ENCODE data around the gene AK3. TPM values are rescaled to one million over a fixed set of nuclear protein-coding genes. Genes with fewer than 3 reads are reported as not detected.

AK3 gene
- total RNA-seq, 4 donors from 2014 or later, result 57.9 to 129 (median 78.4) TPM

DNA sequence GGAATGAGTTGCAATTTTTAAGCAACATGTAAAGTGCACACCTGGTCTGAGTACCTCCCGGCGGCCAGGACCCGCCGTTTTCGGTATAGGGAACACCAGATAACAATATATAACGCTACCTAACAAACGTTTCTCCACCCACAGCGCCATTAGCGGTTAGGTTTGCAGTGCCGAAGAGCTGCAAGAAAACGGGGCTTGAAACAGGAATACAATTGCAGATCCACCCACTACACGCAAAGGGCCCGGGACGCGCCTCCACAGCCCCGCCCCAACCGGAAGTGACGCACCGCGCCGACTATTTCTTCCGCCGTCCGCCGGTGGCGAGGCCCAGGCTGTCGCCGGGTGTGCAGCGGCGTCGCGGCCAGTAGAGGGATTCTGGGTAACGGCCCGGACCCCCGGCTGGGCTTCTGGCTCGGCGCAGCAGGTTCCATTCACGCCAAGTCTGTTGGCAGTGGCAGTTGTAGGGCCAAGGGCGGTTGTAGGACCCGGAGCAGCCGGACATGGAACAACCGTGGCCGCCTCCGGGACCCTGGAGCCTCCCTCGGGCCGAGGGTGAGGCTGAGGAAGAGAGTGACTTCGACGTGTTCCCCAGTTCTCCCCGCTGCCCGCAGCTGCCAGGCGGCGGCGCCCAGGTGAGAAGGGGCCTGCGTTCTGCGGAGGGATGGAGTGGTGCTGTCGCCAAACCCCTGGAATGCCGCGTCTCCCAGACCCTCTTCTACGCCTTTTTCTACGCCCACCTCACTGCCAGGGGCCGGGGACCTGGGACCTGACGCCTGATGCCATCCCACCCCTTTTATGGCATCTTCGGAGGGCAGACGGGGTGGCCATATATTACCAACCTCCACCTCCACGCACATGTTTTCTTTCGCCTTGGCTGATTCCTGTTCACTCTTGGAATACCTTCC lies 61.5 kb downstream of the AK3 start, which contains the start of gene CDC37L1:
TSS of gene CDC37L1 (plus strand) at position 302 of the 905 bp plus-strand sequence. CDS start at position 501, 199 bp downstream.
- H3K27ac ChIP-seq, result peak within 1 kb of the TSS; percentile 94 to 95
- no peaks in the 10 kb centered on the region for H3K36me3 ChIP-seq
- no peaks in the 10 kb centered on the region for H3K4me1 ChIP-seq
- TF ChIP-seq CTCF (IDR thresholded peaks at IDR 0.05) (peak; percentile 23 to 83 (median 71)), POLR2A (IDR thresholded peaks at IDR 0.05) (peak; percentile 98 to 99)
- H3K4me3 ChIP-seq, result peak within 1 kb of the TSS; percentile 74 to 82
- DNase-seq, result peak; percentile 98 to 99
- H3K9me3 ChIP-seq, result no peaks in the 10 kb centered on the region
- intact Hi-C loops (cut with DNase I; ENCODE audit: low total_unique reads), result loop anchor here (10.0 kb wide), 1 partner anchor 65 kb away; the partner anchor contains the start of gene AK3
- H3K27me3 ChIP-seq, result no peaks in the 10 kb centered on the region

- no peak for TF ChIP-seq POLR2A (IDR thresholded peaks at IDR 0.05)
- no peak for TF ChIP-seq CTCF (IDR thresholded peaks at IDR 0.05)
- no peaks in the 10 kb centered on the region for H3K9me3 ChIP-seq
- H3K27ac ChIP-seq, result peak overlapping the region; percentile 94 to 95
- intact Hi-C loops (cut with DNase I; ENCODE audit: low total_unique reads), result loop anchor here (10.0 kb wide), 1 partner anchor 66 kb away; the partner anchor contains the start of gene AK3
- peak overlapping the region; percentile 74 to 82 for H3K4me3 ChIP-seq
- H3K27me3 ChIP-seq, result no peaks in the 10 kb centered on the region
- no peaks in the 10 kb centered on the region for H3K36me3 ChIP-seq
- peak in 1 of 2 donors; percentile 21 for DNase-seq
- no peaks in the 10 kb centered on the region for H3K4me1 ChIP-seq
Observed at GRCh38 chr9:4678679-4679267, 62.2 kb downstream of the AK3 start.

- Histone ChIP-seq H3K4me3 (no peak overlapping the region), H3K4me1 (no peaks in the 10 kb centered on the region), H3K36me3 (no peaks in the 10 kb centered on the region), H3K27ac (peak overlapping the region in 1 of 2 donors; percentile 94), H3K27me3 (no peaks in the 10 kb centered on the region), H3K9me3 (no peaks in the 10 kb centered on the region)
- intact Hi-C loops (cut with DNase I; ENCODE audit: low total_unique reads), result loop anchor here (10.0 kb wide), 1 partner anchor 67 kb away; the partner anchor contains the start of gene AK3
- no peak for DNase-seq
- no peak for TF ChIP-seq CTCF (IDR thresholded peaks at IDR 0.05)
- TF ChIP-seq POLR2A (IDR thresholded peaks at IDR 0.05), result no peak
Observed at GRCh38 chr9:4677392-4677791, 63.6 kb downstream of the AK3 start.

- H3K9me3 ChIP-seq, result no peaks in the 10 kb centered on the region
- H3K27me3 ChIP-seq, result no peaks in the 10 kb centered on the region
- TF ChIP-seq POLR2A (IDR thresholded peaks at IDR 0.05) (no peak), CTCF (IDR thresholded peaks at IDR 0.05) (no peak)
- H3K4me3 ChIP-seq, result no peak overlapping the region
- intact Hi-C loops (cut with DNase I; ENCODE audit: low total_unique reads), result loop anchor here (10.0 kb wide), 1 partner anchor 70 kb away; the partner anchor contains the start of gene AK3
- H3K4me1 ChIP-seq, result no peaks in the 10 kb centered on the region
- no peak for DNase-seq
- H3K27ac ChIP-seq, result no peak overlapping the region
- H3K36me3 ChIP-seq, result no peaks in the 10 kb centered on the region
Observed at GRCh38 chr9:4674783-4675182, 66.2 kb downstream of the AK3 start.
